Measurements from ENCODE around the gene BCAS2. TPM values are rescaled to one million over a fixed set of nuclear protein-coding genes. Genes with fewer than 3 reads are reported as not detected.

BCAS2 gene
- total and polyA plus RNA-seq, 9 donors = 32.1 to 47.7 (median 36.7) TPM

DNA sequence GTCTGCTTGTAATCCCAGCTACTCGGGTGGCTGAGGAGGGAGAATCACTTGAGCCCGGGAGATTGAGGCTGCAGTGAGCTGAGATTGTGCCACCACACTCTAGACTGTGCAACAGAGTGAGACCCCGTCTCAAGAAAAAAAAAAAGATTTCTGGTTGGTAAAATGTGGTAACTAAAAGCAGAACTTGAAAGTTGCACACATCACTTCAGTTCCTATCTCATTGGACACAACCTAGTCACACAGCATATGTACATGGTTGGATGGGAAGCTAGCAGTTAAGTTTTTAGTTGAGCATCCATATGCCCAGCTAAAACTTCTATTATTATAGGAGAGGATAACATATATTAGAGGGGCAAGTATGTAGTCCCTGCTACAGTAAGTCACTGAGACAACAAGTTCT, 22.1 kb downstream of the BCAS2 start:
- no peaks in the 10 kb centered on the region for H3K36me3 ChIP-seq
- TF ChIP-seq EP300 (IDR thresholded peaks at IDR 0.05) = no peak
- TF ChIP-seq POLR2A (IDR thresholded peaks at IDR 0.05) = no peak
- TF ChIP-seq, protein P1, sequence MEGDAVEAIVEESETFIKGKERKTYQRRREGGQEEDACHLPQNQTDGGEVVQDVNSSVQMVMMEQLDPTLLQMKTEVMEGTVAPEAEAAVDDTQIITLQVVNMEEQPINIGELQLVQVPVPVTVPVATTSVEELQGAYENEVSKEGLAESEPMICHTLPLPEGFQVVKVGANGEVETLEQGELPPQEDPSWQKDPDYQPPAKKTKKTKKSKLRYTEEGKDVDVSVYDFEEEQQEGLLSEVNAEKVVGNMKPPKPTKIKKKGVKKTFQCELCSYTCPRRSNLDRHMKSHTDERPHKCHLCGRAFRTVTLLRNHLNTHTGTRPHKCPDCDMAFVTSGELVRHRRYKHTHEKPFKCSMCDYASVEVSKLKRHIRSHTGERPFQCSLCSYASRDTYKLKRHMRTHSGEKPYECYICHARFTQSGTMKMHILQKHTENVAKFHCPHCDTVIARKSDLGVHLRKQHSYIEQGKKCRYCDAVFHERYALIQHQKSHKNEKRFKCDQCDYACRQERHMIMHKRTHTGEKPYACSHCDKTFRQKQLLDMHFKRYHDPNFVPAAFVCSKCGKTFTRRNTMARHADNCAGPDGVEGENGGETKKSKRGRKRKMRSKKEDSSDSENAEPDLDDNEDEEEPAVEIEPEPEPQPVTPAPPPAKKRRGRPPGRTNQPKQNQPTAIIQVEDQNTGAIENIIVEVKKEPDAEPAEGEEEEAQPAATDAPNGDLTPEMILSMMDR (IDR thresholded peaks at IDR 0.05) = no peak
- H3K27ac ChIP-seq = no peak overlapping the region
- no peak overlapping the region for H3K4me3 ChIP-seq
- DNase-seq = no peak
- H3K27me3 ChIP-seq = no peaks in the 10 kb centered on the region
- intact Hi-C loops (cut with DNase I) = no loop called here
- WGBS, 3 donors = 82 to 94% (median 88%) methylated on average over 3 of the region's 3 CpGs
- H3K9me3 ChIP-seq = no peaks in the 10 kb centered on the region
- H3K4me1 ChIP-seq (ENCODE audit: insufficient read depth) = no peaks in the 10 kb centered on the region

DNA sequence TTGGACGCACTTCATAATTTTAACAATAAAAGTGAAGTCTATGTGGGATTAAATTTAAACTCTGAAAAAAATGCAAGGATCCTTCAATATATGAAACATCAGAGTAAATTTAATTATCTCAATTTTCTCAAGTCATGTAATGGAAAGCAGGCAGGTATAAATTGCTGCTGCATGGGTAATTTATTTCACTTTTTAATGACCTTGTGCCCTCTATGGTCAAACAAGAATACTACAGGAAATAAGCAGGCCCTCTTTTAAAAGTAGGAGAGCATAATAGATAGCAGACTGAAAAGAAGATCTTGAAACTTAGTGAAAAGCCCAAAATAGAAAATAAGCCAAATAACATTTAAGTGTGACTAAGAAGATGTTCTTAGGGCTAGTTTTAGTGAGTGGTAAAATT, 22.9 kb downstream of the BCAS2 start:
- Histone ChIP-seq H3K4me1 (ENCODE audit: insufficient read depth) (no peaks in the 10 kb centered on the region), H3K4me3 (no peak overlapping the region), H3K27ac (no peak overlapping the region), H3K36me3 (no peaks in the 10 kb centered on the region), H3K9me3 (no peaks in the 10 kb centered on the region), H3K27me3 (no peaks in the 10 kb centered on the region)
- intact Hi-C loops (cut with DNase I) = no loop called here
- TF ChIP-seq, protein P1 (IDR thresholded peaks at IDR 0.05) = no peak
- no peak for TF ChIP-seq EP300 (IDR thresholded peaks at IDR 0.05)
- no peak for TF ChIP-seq POLR2A (IDR thresholded peaks at IDR 0.05)
- no peak for DNase-seq
- whole genome bisulfite sequencing, 3 donors = 53 to 96% (median 91%) methylated on average over 1 of the region's 1 CpG

DNA sequence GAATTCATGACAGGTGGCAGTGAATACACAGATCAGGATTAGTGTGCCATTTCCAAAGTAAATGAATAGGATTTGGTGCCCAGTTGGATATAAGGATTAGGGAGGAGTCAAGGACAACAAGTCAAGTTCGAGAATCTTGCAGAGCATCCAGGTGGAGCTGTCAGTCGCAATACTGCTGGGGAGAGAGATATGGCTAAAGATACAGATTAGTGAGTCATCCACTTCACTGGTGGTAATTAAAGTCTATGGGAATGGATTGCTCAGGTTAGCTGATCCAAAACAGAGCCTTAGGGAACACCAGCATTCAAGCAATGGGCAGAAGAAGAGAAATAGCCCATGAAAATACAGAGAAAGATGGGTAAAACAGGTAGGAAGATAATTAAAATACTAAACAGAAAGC, 26.8 kb downstream of the BCAS2 start:
- WGBS, 3 donors = 62 to 79% (median 77%) methylated on average over 2 of the region's 2 CpGs
- Histone ChIP-seq H3K27me3 (no peaks in the 10 kb centered on the region), H3K4me3 (no peak overlapping the region), H3K27ac (no peak overlapping the region), H3K4me1 (ENCODE audit: insufficient read depth) (no peaks in the 10 kb centered on the region), H3K9me3 (no peaks in the 10 kb centered on the region), H3K36me3 (no peaks in the 10 kb centered on the region)
- DNase-seq = no peak
- intact Hi-C loops (cut with DNase I) = no loop called here
- TF ChIP-seq, protein P1 (IDR thresholded peaks at IDR 0.05) = no peak
- TF ChIP-seq EP300 (IDR thresholded peaks at IDR 0.05) (no peak), POLR2A (IDR thresholded peaks at IDR 0.05) (no peak)

DNA sequence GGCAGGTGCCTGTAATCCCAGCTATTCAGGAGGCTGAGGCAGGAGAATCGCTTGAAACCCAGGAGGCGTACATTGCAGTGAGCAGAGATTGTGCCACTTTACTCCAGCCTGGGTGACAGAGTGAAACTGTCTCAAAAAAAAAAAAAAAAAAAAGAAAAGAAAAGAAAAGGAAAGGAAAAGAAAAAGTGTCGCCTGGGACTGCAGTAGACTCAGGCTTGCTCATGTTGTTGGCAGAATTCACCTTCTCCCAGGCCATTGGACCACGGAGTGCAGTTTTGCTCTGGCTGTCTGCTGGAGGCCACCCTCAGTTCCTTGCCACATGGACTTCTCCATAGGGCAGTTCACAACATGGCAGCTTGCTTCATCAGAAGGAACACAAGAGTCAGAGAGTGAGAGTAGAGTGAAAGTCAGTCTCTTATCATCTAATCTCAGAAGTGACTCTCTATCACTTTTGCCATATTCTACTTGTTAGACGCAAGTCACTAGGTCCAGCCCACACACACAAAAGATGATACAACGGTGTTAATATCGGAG, 29.2 kb downstream of the BCAS2 start:
- WGBS, 3 donors = 92 to 96% (median 93%) methylated on average over 7 of the region's 7 CpGs
- Histone ChIP-seq H3K27me3 (no peaks in the 10 kb centered on the region), H3K36me3 (no peaks in the 10 kb centered on the region), H3K27ac (no peak overlapping the region), H3K4me3 (no peak overlapping the region), H3K9me3 (no peaks in the 10 kb centered on the region), H3K4me1 (ENCODE audit: insufficient read depth) (no peaks in the 10 kb centered on the region)
- TF ChIP-seq, protein P1 (IDR thresholded peaks at IDR 0.05) = no peak
- no peak for TF ChIP-seq POLR2A (IDR thresholded peaks at IDR 0.05)
- no peak for TF ChIP-seq EP300 (IDR thresholded peaks at IDR 0.05)
- intact Hi-C loops (cut with DNase I) = no loop called here
- DNase-seq = no peak
